Measurements from ENCODE around the gene PARP6. TPM values are rescaled to one million over a fixed set of nuclear protein-coding genes. Genes with fewer than 3 reads are reported as not detected.

PARP6 gene
- total and polyA plus RNA-seq, 9 of the 15 experiments (the other 6 are each of a cell fraction or from before 2014, with no cell fraction given), result 14.8 to 83.2 (median 28.3) TPM

- TF ChIP-seq ZNF592 (IDR thresholded peaks at IDR 0.05) (no peak), CHD2 (IDR thresholded peaks at IDR 0.05; ENCODE audit: low read depth, low read length) (no peak), CEBPB (tag; IDR thresholded peaks at IDR 0.05) (peak; percentile 70), SRSF9 (IDR thresholded peaks at IDR 0.05; ENCODE audit: borderline replicate concordance, low read depth, low read length) (no peak), MCM3 (IDR thresholded peaks at IDR 0.05) (no peak), ZNF121 (CRISPR knock-in tag; conservative IDR thresholded peaks at IDR 0.05) (peak; percentile 56)
Observed at GRCh38 chr15:72252663-72253299, 19.6 kb downstream of the PARP6 start (continued).

GRCh38 chr15:72249142-72249810 is 23.1 kb downstream of the PARP6 start:
- intact Hi-C loops (cut with micrococcal nuclease) (no loop called here), in situ Hi-C loops (cut with MboI) (no loop called here)
- peaks cover 72% of the 10 kb centered on the region for H3K36me3 ChIP-seq (ENCODE audit: control insufficient read depth, insufficient read depth, low read length)
- no peak overlapping the region for H3K4me3 ChIP-seq
- FAIRE-seq (no peak), ATAC-seq (no peak), DNase-seq (ENCODE audit: extremely low read depth in 1 of 4, low spot score in 3 of 4) (no peak)
- H3K27ac ChIP-seq (ENCODE audit: extremely low read depth, low read depth, low read length), result no peak overlapping the region
- H3K9ac ChIP-seq (ENCODE audit: insufficient read depth in 1 of 2, low read depth in 2 of 2, low read length in 2 of 2), result no peak overlapping the region
- no peak overlapping the region for H3K4me2 ChIP-seq (ENCODE audit: insufficient read depth, low read length)
- H3K79me2 ChIP-seq (ENCODE audit: control insufficient read depth, insufficient read depth, low read length), result no peaks in the 10 kb centered on the region
- H4K20me1 ChIP-seq (replicated peaks; ENCODE audit: control insufficient read depth, insufficient read depth, low read length), result no peaks in the 10 kb centered on the region
- CTCF ChIA-PET (ENCODE audit: low intra/inter-chr PET ratio), result no interaction called here
- H3K27me3 ChIP-seq (ENCODE audit: control insufficient read depth in 2 of 2, insufficient read depth in 2 of 2, low read length in 2 of 2), result no peaks in the 10 kb centered on the region
- H2AFZ ChIP-seq (ENCODE audit: low read depth, low read length), result no peak overlapping the region
- BruUV-seq (replicated peaks), result no TSS peak
- WGBS (ENCODE audit: insufficient coverage, low coverage, missing lambda C conversion rate), result 70% methylated on average over 3 of the region's 3 CpGs
- no peaks in the 10 kb centered on the region for H3K9me1 ChIP-seq (ENCODE audit: control insufficient read depth, insufficient read depth, low read length)
- POLR2A ChIA-PET, result no interaction called here
- no peaks in the 10 kb centered on the region for H3K9me3 ChIP-seq (replicated peaks; ENCODE audit: control insufficient read depth, insufficient read depth, low read depth, low read length)
- no peaks in the 10 kb centered on the region for H3K4me1 ChIP-seq (replicated peaks in 1 of 2; ENCODE audit: control insufficient read depth in 2 of 2, insufficient read depth in 2 of 2, low read length in 2 of 2)
- no peak for TF ChIP-seq TCF7L2 (IDR thresholded peaks at IDR 0.05; ENCODE audit: low read depth, low read length)
- TF ChIP-seq DLX4 (CRISPR knock-in tag; IDR thresholded peaks at IDR 0.05), result no peak
- TF ChIP-seq LARP7 (IDR thresholded peaks at IDR 0.05), result no peak
- TF ChIP-seq MYC (IDR thresholded peaks at IDR 0.05; ENCODE audit: low read depth, low read length), result no peak
- no peak for TF ChIP-seq MYC (CRISPR knock-in tag; IDR thresholded peaks at IDR 0.05; ENCODE audit: borderline replicate concordance, low read depth)
- no peak for TF ChIP-seq MEF2A (IDR thresholded peaks at IDR 0.05; ENCODE audit: control insufficient read depth, low read depth, low read length)
- TF ChIP-seq CBFA2T2 (conservative IDR thresholded peaks at IDR 0.05), result no peak
- no peak for TF ChIP-seq NKRF (IDR thresholded peaks at IDR 0.05; ENCODE audit: borderline replicate concordance)
